NCI-H526 (cell line): ENCODE results near the gene TOPAZ1.
"Not testable (repeated sequence)": the region's sequence is repeated elsewhere in the genome, so short reads cannot be mapped to it uniquely, and the experiment has no call there.

ENCODE experiments used
- DNase-seq, 2 experiments: peaks; one replicate each; lab custom pipeline; 2025; lab: John Stamatoyannopoulos, UW

TOPAZ1 gene

DNA sequence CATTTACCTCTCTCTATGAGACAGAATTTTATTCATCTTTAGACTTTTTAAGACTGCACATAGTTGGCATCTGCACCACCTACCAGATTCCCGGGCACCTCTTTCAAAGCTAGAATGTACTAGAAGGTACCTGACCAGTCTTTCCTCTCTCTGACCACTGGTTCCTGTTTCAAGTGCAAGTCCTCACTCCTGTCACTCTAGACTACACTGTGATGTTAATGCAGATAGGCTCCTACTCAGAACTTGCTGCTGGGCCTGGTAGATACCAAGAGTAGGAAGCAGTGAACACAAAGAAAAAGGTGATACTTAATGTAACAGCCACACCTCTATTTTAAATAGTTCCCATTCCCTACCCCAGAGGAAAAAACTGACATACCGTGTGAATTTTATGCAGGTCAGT, 88.8 kb downstream of the TOPAZ1 start:
- DNase-seq = no peak

DNA sequence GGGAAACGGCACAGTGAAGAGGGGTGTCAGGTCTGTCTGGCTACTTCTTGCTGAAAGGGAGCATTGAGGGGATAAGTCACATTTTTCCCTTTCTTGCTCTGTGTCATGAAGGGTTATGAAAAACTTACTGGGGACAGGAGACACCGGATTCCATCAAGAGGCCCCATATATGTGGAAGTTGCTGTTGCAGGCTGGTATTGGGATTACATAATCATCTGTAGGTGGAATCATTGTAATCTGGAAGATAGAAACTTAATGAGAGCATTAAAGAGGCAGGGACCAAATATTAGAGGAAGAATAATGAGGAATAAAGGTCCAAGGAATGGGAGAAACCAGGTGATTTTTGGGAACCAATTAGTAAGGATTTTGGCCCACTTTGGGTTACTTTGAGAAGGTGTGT, 92.6 kb downstream of the TOPAZ1 start:
- DNase-seq = no peak

DNA sequence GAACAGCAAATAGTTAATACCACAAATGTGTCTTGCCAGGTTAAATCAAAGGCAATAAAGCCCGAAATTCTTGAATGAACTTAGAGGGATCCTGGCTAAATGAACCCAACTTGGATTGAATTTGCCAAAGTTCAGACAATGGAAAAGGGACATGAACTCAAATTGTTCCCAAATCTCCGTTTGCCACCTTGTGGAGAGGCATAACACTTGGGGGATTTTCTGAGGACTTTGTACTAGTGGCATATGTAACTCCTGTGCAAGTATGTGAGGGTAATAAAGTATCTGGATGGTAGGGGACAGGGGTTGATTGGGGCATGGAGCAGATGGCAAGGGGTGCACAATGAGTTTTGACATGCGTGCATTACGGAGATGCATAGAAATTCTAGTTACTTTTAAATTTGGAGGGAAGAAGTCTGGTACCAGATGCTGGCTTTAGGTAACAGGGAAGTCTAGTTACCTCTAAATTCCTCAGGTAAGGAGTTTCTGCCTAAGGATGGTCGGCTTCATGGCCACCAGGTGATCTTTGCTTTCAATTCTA, 95.6 kb downstream of the TOPAZ1 start:
- DNase-seq = peak in 1 of 2 experiments; percentile 14

DNA sequence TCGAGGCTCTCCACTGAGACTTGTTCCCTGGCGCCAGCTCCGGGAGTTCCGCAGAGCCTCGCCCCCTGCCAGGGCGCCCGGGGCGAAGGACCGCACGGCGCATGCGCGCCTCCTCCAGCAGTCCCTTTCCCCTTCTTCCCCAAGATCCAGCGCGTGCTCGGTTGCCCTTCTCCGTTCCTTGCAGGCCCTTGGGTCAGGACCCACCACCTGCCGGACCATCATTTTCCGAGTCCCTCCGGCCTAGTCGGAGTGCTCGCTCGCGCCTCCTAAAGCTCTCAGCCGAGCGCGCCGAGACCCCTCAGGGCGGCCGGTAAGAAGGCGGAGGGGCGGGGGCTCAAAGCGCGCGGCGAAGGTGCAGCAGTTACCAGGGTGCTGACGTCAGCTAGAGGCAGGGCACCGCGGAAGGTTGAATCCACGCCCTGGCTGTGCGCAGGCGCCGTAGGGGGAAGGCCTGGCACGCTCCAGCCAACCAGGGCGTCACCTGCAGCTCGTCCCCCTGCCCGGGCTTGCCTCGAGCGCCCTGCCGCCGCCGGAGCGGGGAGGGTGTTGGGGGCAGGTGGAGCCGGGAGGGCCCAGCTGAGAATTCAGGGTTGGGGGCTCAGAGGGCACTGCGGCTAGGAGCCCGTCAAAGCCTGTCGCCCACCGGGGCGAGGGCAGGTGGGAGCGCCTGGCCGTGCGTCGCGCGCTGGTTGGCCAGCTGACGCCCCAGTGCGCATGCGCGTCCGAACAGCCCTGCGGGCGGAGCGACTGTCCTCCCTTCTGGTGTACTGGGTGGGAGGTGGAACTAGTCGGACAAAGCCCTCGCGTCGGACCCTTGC, 96.5 kb downstream of the TOPAZ1 start, which contains the start of gene TCAIM:
Gene TCAIM, plus strand, starts transcription at position 757 of the 818 bp plus-strand sequence. CDS start 16,017 bp downstream, outside the sequence.
- peak; percentile 96 to 98 for DNase-seq

DNA sequence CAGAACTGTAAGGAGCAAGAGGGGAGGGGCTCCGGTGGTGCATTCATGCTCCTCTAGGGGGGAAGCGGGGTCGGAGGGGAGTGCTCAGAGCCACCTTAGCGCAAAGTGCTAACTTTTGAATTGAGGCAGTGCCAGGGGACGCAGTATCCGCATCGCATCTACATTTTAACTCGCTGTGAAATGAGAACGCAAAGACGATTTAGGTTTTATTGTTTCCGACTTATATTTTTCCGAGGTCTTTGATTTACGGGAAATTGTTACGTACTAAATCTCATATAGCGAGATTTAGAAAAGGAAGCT, 97.1 kb downstream of the TOPAZ1 start:
- DNase-seq = no peak

DNA sequence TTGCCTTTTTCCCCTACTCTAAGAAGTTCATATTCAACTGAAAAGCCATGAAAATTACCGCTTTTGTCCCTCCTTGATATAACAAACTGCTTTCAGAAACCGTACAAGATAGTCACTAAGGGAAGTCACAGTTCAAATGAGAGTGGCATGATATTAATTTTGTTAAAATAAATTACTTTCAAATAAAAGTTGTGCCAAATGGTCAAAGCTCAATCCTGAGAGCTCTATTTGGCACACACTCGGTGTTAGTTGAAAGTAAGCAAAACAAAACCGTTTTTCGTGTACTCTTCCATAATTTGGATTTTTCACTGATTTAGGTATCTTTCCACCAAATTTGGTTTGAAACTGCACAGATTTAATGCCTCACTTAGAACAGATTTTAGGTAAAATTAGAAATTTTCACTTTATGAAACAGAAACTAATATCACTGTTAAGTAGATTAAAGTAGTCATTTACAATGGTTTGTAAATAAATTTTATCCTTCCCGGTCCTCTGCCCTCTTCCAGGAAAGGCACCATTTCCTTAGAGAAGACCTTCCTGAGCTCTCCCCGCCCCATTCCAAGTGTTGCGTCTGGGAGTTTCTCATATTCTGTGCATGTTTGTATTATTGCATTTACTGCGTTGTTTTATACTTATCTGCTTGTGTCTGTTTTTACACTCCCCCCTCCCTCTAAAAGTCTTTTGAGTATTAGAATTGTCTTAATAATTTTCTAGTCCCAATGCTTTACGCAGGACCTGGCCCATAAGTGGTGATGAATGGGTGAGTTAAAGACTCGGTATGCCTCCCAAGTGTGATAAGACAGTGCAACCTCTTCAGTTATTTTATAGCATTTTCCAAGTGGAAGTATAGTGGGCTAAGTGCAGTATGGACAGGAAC, 97.7 kb downstream of the TOPAZ1 start:
- no peak for DNase-seq

DNA sequence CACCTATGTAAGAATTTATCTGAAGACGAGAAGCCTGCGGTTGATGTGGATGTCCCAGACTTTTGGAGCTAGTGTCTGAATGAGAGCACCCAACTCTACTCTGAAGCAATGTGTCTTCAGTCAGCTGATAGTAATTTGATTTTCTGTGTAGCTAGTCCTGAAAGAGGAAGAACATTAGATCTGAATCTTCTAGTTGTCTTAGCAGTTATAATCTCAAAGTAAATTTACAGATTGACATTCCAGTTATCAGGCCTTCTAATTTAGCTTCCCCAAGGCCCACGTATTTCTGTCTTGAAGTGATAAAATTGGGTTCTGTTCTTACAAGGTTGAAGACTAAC, 98.3 kb downstream of the TOPAZ1 start:
- DNase-seq = no peak

DNA sequence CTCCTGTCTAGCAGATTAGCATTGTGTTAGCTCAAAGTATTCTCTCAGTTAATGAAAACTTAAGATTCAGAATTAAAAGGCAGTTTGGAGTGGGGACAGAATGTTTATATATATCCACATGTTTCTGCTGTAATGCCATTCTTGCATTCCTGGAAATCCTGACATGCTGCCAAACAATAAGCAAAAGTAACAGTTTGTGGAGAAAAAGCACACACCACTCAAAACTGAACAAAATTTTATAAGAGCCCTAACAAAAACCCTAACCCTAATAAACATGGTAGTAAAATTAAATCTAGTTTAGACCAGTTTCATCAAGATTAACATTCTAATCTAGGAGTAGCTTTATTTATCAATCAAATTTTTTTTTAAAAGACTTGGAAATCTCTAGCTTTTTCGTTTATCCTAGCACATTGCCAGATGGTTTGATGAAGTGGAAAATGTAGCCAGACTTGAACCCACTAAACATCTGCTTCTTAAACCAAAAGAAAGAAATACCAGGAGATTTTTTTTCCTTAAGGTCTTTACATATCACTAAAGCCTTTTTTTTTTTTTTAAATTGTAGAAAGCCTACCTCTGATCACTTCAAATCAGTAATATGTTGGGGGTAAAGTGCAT, 100.6 kb downstream of the TOPAZ1 start:
- DNase-seq = no peak

DNA sequence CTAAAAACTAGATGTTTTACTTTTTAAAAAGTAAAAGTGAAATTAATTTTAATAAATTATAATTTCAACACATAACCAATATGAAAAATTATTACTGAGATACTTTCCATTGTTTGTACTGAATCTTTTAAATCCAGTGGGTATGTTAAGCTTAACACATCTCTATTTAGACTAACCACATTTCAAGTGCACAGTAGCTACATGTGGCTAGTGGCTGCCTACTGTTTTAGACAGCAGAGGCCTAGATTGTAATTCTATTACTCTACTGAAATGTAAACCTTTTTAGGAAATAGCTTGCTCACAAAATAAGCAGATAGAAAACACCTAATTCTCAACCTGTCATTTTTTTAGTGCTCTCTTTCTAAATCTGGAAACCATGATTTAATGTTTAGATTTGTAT, 101.7 kb downstream of the TOPAZ1 start:
- no peak for DNase-seq

DNA sequence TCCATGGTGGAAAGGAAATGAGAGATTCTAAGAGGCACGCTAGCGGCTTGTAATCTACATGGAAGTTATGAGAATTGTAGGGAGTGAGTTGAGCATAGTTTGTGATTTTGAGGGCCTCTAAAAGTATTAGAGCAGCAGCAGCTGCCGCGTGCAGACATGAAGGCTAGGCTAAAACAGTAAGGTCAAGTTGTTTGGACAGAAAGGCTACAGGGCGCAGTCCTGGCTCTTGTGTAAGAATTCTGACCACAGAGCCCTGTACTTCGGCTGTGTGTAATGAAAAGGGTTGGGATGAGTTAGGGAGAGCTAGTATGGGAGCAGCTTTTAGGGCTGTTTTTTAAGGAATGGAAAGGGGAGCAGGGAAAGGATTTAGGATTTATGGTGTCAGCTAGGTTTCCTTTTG, 104.9 kb downstream of the TOPAZ1 start:
- not testable (repeated sequence) for DNase-seq

DNA sequence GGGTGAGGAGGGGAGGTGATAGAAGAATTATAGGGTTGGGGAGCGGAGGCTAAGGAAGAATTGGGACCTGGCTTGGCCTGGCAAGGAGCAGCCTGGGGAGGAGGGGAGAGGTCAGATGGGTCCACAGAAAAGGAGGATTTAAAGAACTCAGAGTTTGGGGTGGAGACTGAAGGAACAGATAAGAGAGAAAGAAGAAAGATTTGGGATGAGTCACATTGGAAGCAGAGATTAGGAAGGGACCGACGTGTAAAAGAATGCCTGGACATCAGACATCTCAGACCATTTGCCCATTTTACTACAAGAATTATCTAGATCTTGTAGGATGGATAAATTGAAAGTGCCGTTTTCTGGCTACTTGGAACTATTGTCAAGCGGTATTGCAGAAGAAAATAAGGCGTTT, 107.3 kb downstream of the TOPAZ1 start:
- no peak for DNase-seq

DNA sequence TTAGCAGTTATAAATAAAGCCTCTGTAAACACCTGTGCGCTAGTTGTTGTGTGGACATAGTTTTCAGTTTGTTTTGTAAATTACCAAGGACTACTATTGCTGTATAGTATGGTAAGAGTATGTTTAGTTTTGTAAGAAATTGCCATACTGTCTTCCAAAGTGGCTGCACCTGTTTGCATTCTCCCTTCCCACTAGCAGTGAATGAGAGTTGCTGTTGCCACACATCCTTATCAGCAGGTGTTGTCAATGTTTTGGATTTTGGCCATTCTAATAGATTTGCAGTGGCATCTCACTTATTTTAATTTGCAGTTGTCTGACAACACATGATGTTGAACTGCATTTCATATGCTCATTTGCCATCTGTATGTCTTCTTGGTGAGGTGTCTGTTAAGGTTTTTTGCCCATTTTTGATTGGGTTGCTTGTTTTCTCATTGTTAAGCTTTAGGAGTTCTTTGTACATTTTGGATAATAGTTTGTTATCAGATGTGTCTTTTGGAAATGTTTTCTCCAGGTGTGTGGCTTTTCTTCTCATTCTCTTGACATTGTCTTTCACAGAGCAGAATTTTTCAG, 111.8 kb downstream of the TOPAZ1 start:
- DNase-seq = no peak

DNA sequence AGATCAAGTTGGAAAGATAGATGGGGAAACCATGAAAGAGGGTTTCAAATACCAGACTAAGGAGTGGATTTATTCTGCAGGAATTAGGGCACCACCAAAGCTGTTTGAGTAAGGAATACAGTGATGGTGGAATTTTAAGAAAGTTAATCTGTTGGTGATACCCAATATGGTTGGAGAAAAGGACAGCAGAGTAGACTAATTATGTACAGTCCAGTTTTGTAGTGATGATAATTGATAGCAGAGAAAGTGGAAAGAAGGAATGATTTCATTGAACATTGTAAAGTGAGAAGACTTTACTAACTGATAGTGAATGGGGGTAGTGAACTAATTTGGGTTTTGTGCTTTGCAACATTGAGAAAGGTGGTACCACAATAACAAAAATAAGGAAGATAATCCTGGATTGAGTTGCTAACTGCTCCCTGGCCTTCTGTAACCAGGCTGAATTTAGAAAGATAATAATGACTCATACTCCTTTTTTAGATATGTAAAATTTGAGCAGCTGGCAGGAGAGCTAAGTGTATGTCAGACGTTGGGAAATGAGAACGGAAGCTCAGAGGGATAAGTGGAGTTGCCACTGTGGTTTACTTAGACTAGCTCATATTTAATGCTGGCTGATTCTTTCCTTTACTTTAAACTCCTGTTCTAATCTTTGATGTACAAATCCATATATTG, 113.8 kb downstream of the TOPAZ1 start:
- no peak for DNase-seq

DNA sequence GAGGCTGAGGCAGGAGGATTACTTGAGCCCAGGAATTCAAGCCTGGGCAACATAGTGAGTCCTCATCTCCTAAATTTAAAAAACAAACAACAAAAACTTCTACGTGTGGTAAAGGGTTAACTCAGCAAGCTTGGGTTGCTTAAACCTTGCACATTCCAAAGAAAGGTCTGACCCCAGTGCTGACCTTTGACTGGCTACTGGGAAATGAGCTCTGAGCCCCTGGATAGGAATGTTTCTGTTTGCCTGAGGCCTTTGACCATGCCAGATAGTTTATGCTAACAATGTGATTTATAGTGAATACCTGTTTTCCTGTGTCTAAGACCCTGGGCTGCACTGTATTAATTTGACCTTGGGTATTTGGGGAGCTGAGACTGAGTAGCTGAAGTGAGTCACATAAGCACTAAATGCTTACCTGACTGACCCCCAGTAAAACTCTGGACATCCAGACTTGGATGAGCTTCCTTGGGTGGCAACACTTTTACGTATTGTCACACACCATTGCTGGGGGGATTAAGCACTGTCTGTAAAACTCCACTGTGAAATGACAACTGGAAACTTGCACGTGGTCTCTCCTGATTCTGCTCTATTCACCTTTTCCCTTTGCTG, 117.6 kb downstream of the TOPAZ1 start:
- DNase-seq = no peak

DNA sequence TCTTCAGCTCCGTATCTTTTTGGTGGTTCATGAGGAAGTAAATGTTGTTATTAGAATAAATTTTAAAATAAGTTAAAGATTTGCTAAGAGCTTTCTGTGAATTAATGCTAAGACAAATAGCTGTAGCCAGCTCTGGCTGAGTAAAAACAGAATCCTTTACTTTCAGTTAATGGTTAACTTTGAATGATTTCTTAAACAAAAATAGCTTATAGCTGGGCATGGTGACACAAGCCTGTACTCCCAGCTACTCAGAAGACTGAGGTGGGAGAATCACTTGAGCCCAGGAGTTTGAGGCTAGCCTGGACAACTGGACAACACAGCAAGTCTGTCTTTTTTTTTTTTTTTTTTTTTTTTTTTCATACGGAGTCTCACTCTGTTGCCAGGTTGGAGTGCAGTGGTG, 121.9 kb downstream of the TOPAZ1 start:
- DNase-seq = no peak

DNA sequence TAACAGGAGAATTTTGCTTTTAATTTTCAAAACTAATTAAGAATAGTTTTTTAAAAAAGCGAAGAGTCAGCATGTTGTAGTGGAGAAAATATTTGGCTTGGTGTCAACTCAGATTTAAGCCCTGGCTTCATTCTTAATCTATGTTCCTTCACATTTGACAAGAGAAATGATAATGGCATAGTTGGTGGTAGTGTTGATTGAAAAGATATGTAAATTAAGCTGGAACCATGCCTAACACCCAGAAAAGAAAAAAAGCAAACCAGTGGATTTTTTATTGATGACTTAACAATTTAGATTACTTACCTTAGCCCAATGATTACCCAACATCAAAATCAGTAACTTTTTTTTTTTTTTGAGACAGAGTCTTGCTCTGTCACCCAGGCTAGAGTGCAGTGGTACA, 124.3 kb downstream of the TOPAZ1 start:
- DNase-seq = no peak

DNA sequence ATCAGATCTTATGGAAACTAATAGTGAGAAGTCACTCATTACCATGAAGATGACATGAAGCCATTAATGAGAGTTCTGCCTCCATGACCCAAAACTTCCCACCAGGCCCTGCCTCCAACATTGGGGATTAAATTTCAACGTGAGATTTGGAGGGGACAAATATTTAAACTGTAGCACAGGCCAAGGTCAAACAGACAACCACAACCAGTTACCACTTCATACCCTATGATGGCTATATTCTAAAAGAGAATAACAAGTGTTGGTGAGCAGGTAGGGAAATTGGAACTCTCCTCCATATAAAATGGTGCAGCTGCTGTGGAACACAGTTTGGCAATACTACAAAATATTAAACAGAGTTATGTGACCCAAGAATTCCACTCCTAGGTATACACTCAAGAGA, 133.8 kb downstream of the TOPAZ1 start:
- DNase-seq = no peak
